Gastroesophageal sphincter (tissue), 4 donors: Measurements from ENCODE around the gene C1orf21. TPM values are rescaled to one million over a fixed set of nuclear protein-coding genes. Genes with fewer than 3 reads are reported as not detected.
A peak's percentile ranks its signal among the peaks of the same experiment; 100 is the strongest.

Source experiments
- ATAC-seq: fragments of 150-250 bp; one replicate; pipeline ENCODE4 v1.9.1; 2016; ENCODE audit warnings: mild to moderate bottlenecking, moderate library complexity
- H3K27ac ChIP-seq, 4 donors: fragments of 200-600 bp; sonication (generic) in 3 of 4; 1 replicate in 3 of 4; 2 replicates in 1 of 4; pipeline ENCODE4 v1.5.1; 2016 to 2019
- H3K27me3 ChIP-seq: fragments of 200-600 bp; sonication (generic); one replicate; pipeline ENCODE4 v1.5.1; 2019
- H3K36me3 ChIP-seq, 2 donors: fragments of 200-600 bp; sonication (generic); one replicate each; pipeline ENCODE4 v1.5.1; 2019; ENCODE audit warnings: control low read depth in 1 of 2
- H3K4me1 ChIP-seq, 3 donors: fragments of 200-600 bp; sonication (generic); 1 replicate in 2 of 3; 2 replicates in 1 of 3; pipeline ENCODE4 v1.5.1; 2016 to 2019; ENCODE audit warnings: control low read depth in 2 of 3
- H3K4me3 ChIP-seq, 2 donors: fragments of 200-600 bp; sonication (generic); one replicate each; pipeline ENCODE4 v1.5.1; 2019; ENCODE audit warnings: mild to moderate bottlenecking in 1 of 2, moderate library complexity in 1 of 2
- H3K9me3 ChIP-seq, 3 donors: fragments of 200-600 bp; sonication (generic); one replicate each; pipeline ENCODE4 v1.5.1; 2017 to 2019; ENCODE audit warnings: control low read depth in 2 of 3
- CTCF ChIP-seq, 4 experiments: fragments of 200-600 bp in 2 of 4; fragments of 450-650 bp in 2 of 4; sonication (generic) in 1 of 4; IDR thresholded peaks; one replicate each; pipeline ENCODE4 v1.5.1; 2017 to 2019; ENCODE audit warnings: antibody characterized with exemption in 4 of 4, mild to moderate bottlenecking in 2 of 4, moderate library complexity in 2 of 4
- EP300 ChIP-seq: sonication (generic); formaldehyde crosslinking; IDR thresholded peaks from one replicate; pipeline ENCODE4 v1.6.1; 2017; ENCODE audit warnings: antibody characterized with exemption, mild to moderate bottlenecking
- POLR2A ChIP-seq, 2 donors: fragments of 450-650 bp; IDR thresholded peaks; one replicate each; pipeline ENCODE4 v1.6.1; 2017; ENCODE audit warnings: antibody characterized with exemption in 2 of 2, mild to moderate bottlenecking in 2 of 2, moderate library complexity in 1 of 2
- POLR2AphosphoS5 ChIP-seq: sonication (generic); formaldehyde crosslinking; IDR thresholded peaks from one replicate; pipeline ENCODE4 v1.6.1; 2017; ENCODE audit warnings: antibody characterized with exemption
- WGBS, 2 donors: methylation state at CpG; one replicate each; pipeline ENCODE4 v1.1.5; 2018; ENCODE audit warnings: low coverage in 1 of 2; 5-methylcytosine and 5-hydroxymethylcytosine counted together
- total RNA-seq, 4 donors: library from RNA; depleted of rRNA; stranded (reverse); fragments of >200 nt; gene quantifications; one replicate each; pipeline ENCODE4 v1.1.0, GENCODE V29; 2016

The C1orf21 gene
- total RNA-seq, 4 donors from 2014 or later, result 81.4 to 167 (median 121) TPM

GRCh38 chr1:184419350-184420161 is 32.7 kb downstream of the C1orf21 start:
- peak; percentile 31 for ATAC-seq
- peaks cover 6 to 67% (median 14%) of the 10 kb centered on the region in 3 donors for H3K4me1 ChIP-seq
- H3K27ac ChIP-seq, result no peak overlapping the region

GRCh38 chr1:184422490-184423233 is 35.8 kb downstream of the C1orf21 start:
- no peak for ATAC-seq
- no peaks in the 10 kb centered on the region for H3K9me3 ChIP-seq
- no peak overlapping the region for H3K27ac ChIP-seq
- TF ChIP-seq EP300 (no peak), POLR2AphosphoS5 (no peak), POLR2A (IDR thresholded peaks at IDR 0.05) (no peak), CTCF (IDR thresholded peaks at IDR 0.05) (no peak)
- no peaks in the 10 kb centered on the region for H3K36me3 ChIP-seq
- 53 to 55% methylated on average over 9 of the region's 9 CpGs for WGBS, 2 donors
- no peak overlapping the region for H3K4me3 ChIP-seq
- no peaks in the 10 kb centered on the region for H3K27me3 ChIP-seq
- H3K4me1 ChIP-seq, result peaks cover 4 to 68% (median 7%) of the 10 kb centered on the region in 3 donors

More at GRCh38 chr1:184419350-184420161, 32.7 kb downstream of the C1orf21 start:
- TF ChIP-seq POLR2A (IDR thresholded peaks at IDR 0.05) (no peak), EP300 (no peak), POLR2AphosphoS5 (no peak), CTCF (IDR thresholded peaks at IDR 0.05) (no peak)
- no peaks in the 10 kb centered on the region for H3K27me3 ChIP-seq
- H3K36me3 ChIP-seq, result no peaks in the 10 kb centered on the region
- no peak overlapping the region for H3K4me3 ChIP-seq
- H3K9me3 ChIP-seq, result no peaks in the 10 kb centered on the region
- 76 to 81% methylated on average over 3 to 4 of the region's 5 CpGs for WGBS, 2 donors

- Histone ChIP-seq H3K27me3 (no peaks in the 10 kb centered on the region), H3K36me3 (no peaks in the 10 kb centered on the region), H3K27ac (no peak overlapping the region), H3K4me1 (peaks cover 3 to 60% (median 7%) of the 10 kb centered on the region in 3 donors), H3K4me3 (no peak overlapping the region), H3K9me3 (no peaks in the 10 kb centered on the region)
- WGBS, 2 donors, result 95 to 100% methylated on average over 1 to 2 of the region's 2 CpGs
- no peak for TF ChIP-seq EP300
- no peak for TF ChIP-seq CTCF (IDR thresholded peaks at IDR 0.05)
- no peak for TF ChIP-seq POLR2AphosphoS5
- TF ChIP-seq POLR2A (IDR thresholded peaks at IDR 0.05), result no peak
- ATAC-seq, result no peak
These were observed 36.8 kb downstream of the C1orf21 start for GRCh38 chr1:184423649-184424048.

- Histone ChIP-seq H3K27ac (no peak overlapping the region), H3K27me3 (no peaks in the 10 kb centered on the region), H3K9me3 (no peaks in the 10 kb centered on the region), H3K36me3 (no peaks in the 10 kb centered on the region), H3K4me1 (peaks cover 3 to 61% (median 7%) of the 10 kb centered on the region in 3 donors), H3K4me3 (no peak overlapping the region)
- 83 to 90% methylated on average over 3 of the region's 3 CpGs for WGBS, 2 donors
- ATAC-seq, result no peak
- TF ChIP-seq EP300 (no peak), CTCF (IDR thresholded peaks at IDR 0.05) (no peak), POLR2AphosphoS5 (no peak), POLR2A (IDR thresholded peaks at IDR 0.05) (no peak)
These were observed 37.3 kb downstream of the C1orf21 start for GRCh38 chr1:184424157-184424556.
